A549 (cell line): ENCODE results near the gene ALCAM. TPM values are rescaled to one million over a fixed set of nuclear protein-coding genes. Genes with fewer than 3 reads are reported as not detected.

Source experiments
- ATAC-seq, 2 experiments: fragments of 200-7000 bp in 1 of 2; fragments of >200 bp in 1 of 2; cut with Nextera tagmentation in 1 of 2; cut with Tn5 transposase in 1 of 2; 3 replicates each; pipeline versions ENCODE4 v1.8.0 to v1.9.1; 2018 to 2020; ENCODE audit warnings: mild to moderate bottlenecking in 1 of 2, moderate library complexity in 1 of 2
- CTCF ChIA-PET: fragments of 300-600 bp; sonication (Branson Sonifier 250); formaldehyde crosslinking; extraction: SDS; loops from one replicate; lab custom pipeline; 2021; ENCODE audit warnings: antibody characterized with exemption, inconsistent platforms; lab: Yijun Ruan, JAX
- POLR2A ChIA-PET: fragments of 350-600 bp; formaldehyde crosslinking; extraction: SDS; loops from one replicate; lab custom pipeline; 2021; ENCODE audit warnings: antibody characterized with exemption, inconsistent platforms; lab: Yijun Ruan, JAX
- DNase-seq, 2 experiments: peaks; one replicate each; pipeline versions ENCODE4 v3.0.0 to v3.0.0-alpha.2; 2011 to 2016; ENCODE audit warnings: low read depth in 1 of 2, low spot score in 1 of 2
- FAIRE-seq: peaks from 2 replicates; lab custom pipeline; 2011; peaks lifted over from hg19 to GRCh38; lab: Jason Lieb, UNC
- H3K27ac ChIP-seq, 2 experiments: fragments of >200 bp; sonication (Bioruptor Twin); formaldehyde crosslinking; 3 replicates each; pipeline ENCODE4 v1.5.1; 2016 to 2017
- H3K4me1 ChIP-seq: fragments of >200 bp; sonication (Bioruptor Twin); formaldehyde crosslinking; 3 replicates; pipeline ENCODE4 v1.6.1; 2016
- H3K4me2 ChIP-seq: fragments of >200 bp; sonication (Bioruptor Twin); formaldehyde crosslinking; 3 replicates; pipeline ENCODE4 v1.6.1; 2016
- H3K4me3 ChIP-seq: fragments of >200 bp; sonication (Bioruptor Twin); formaldehyde crosslinking; 3 replicates; pipeline ENCODE4 v1.5.1; 2016
- H3K9me3 ChIP-seq: fragments of >200 bp; sonication (Bioruptor Twin); formaldehyde crosslinking; 3 replicates; pipeline ENCODE4 v1.6.1; 2016
- BCL3 ChIP-seq: fragments of >200 bp; sonication (Bioruptor Twin); formaldehyde crosslinking; IDR thresholded peaks from 3 replicates; pipeline ENCODE4 v1.6.1; 2016
- CBX2 ChIP-seq: fragments of 200-600 bp; sonication (generic); IDR thresholded peaks from 2 replicates; pipeline ENCODE4 v1.6.1; 2016; ENCODE audit warnings: low read depth, mild to moderate bottlenecking, borderline replicate concordance
- CHD2 ChIP-seq: fragments of 150-350 bp; IDR thresholded peaks from 2 replicates; pipeline ENCODE4 v1.6.1; 2014; ENCODE audit warnings: low read length; ENCODE audit not compliant: partially characterized antibody
- EHF ChIP-seq: fragments of 250-450 bp; sonication (Bioruptor Pico); IDR thresholded peaks from 2 replicates; pipeline ENCODE4 v1.5.0; 2020; ENCODE audit warnings: mild to moderate bottlenecking
- ELK1 ChIP-seq: fragments of 150-350 bp; IDR thresholded peaks from 2 replicates; pipeline ENCODE4 v1.6.1; 2014; ENCODE audit warnings: low read depth, mild to moderate bottlenecking, low read length
- FOSB ChIP-seq: fragments of 250-450 bp; sonication (Bioruptor Pico); IDR thresholded peaks from 2 replicates; pipeline ENCODE4 v1.5.0; 2020; ENCODE audit warnings: mild to moderate bottlenecking, moderate library complexity
- HDAC2 ChIP-seq: fragments of 200-600 bp; sonication (generic); IDR thresholded peaks from 2 replicates; pipeline ENCODE4 v1.6.1; 2016
- HES2 ChIP-seq: fragments of >200 bp; sonication (Bioruptor Twin); formaldehyde crosslinking; IDR thresholded peaks from 2 replicates; pipeline ENCODE4 v1.6.1; 2016
- HOXA7 ChIP-seq: fragments of 250-450 bp; sonication (Bioruptor Pico); IDR thresholded peaks from 2 replicates; pipeline ENCODE4 v1.5.0; 2020; ENCODE audit warnings: mild to moderate bottlenecking, moderate library complexity
- JUN ChIP-seq, 2 experiments: fragments of >200 bp; sonication (Bioruptor Twin); formaldehyde crosslinking; IDR thresholded peaks; 2 replicates in 1 of 2; 3 replicates in 1 of 2; pipeline ENCODE4 v1.6.1; 2016 to 2017
- MAX ChIP-seq: IDR thresholded peaks from 2 replicates; pipeline ENCODE4 v1.6.1; 2012
- MAZ ChIP-seq: fragments of 150-350 bp; IDR thresholded peaks from 2 replicates; pipeline ENCODE4 v1.6.1; 2014; ENCODE audit warnings: antibody characterized with exemption, low read depth, low read length, borderline replicate concordance
- MYC ChIP-seq: IDR thresholded peaks from 2 replicates; pipeline ENCODE4 v1.6.1; 2012; ENCODE audit warnings: mild to moderate bottlenecking, inconsistent platforms, low read length, improper control_type of control experiment, borderline replicate concordance
- PHF8 ChIP-seq: fragments of 200-600 bp; sonication (generic); IDR thresholded peaks from 2 replicates; pipeline ENCODE4 v1.6.1; 2016; ENCODE audit warnings: low read depth, mild to moderate bottlenecking, antibody characterized with exemption, moderate library complexity, borderline replicate concordance
- POLR2AphosphoS2 ChIP-seq: conservative IDR thresholded peaks from 2 replicates; pipeline ENCODE4 v1.6.1; 2012; ENCODE audit warnings: low read length, improper control_type of control experiment, inconsistent platforms
- RAD21 ChIP-seq, 2 experiments: fragments of >200 bp in 1 of 2; sonication (Bioruptor Twin) in 1 of 2; formaldehyde crosslinking in 1 of 2; IDR thresholded peaks in 1 of 2; conservative IDR thresholded peaks in 1 of 2; 2 replicates in 1 of 2; 3 replicates in 1 of 2; pipeline ENCODE4 v1.6.1; 2012 to 2018; ENCODE audit warnings: inconsistent platforms in 1 of 2
- RARB ChIP-seq: fragments of 250-450 bp; sonication (Bioruptor Pico); IDR thresholded peaks from 2 replicates; pipeline ENCODE4 v1.8.0; 2021; ENCODE audit warnings: mild to moderate bottlenecking, moderate library complexity
- RCOR1 ChIP-seq: fragments of 150-350 bp; IDR thresholded peaks from 2 replicates; pipeline ENCODE4 v1.6.1; 2014; ENCODE audit warnings: antibody characterized with exemption, low read length, low read depth
- REST ChIP-seq: fragments of 200-600 bp; sonication (generic); IDR thresholded peaks from 2 replicates; pipeline ENCODE4 v1.6.1; 2016; ENCODE audit warnings: antibody characterized with exemption, mild to moderate bottlenecking, moderate library complexity
- RFX5 ChIP-seq: fragments of 450-650 bp; IDR thresholded peaks from 2 replicates; pipeline ENCODE4 v1.7.1; 2014; ENCODE audit warnings: antibody characterized with exemption, mild to moderate bottlenecking, moderate library complexity
- SMC3 ChIP-seq: fragments of >200 bp; sonication (Bioruptor Twin); formaldehyde crosslinking; IDR thresholded peaks from 3 replicates; pipeline ENCODE4 v1.6.1; 2018; ENCODE audit warnings: inconsistent platforms
- TP53 ChIP-seq: fragments of 250-450 bp; sonication (Bioruptor Pico); IDR thresholded peaks from 2 replicates; pipeline ENCODE4 v1.5.0; 2021; ENCODE audit warnings: mild to moderate bottlenecking, moderate library complexity
- USF2 ChIP-seq: fragments of 450-650 bp; IDR thresholded peaks from 2 replicates; pipeline ENCODE4 v1.6.1; 2014; ENCODE audit warnings: antibody characterized with exemption
- WGBS: methylation state at CpG from one replicate; pipeline ENCODE4 v1.1.6; 2017; ENCODE audit errors: missing lambda C conversion rate; 5-methylcytosine and 5-hydroxymethylcytosine counted together
- polyA plus RNA-seq, 4 experiments: library from polyadenylated mRNA; depleted of rRNA in 3 of 4; stranded (reverse); fragments of >200 nt; fragmentation: RNase III in 1 of 4; extraction: RNeasy Plus Mini Kit Qiagen cat#74134 plus additional on column Dnase treatment in 1 of 4; gene quantifications; 2 replicates in 3 of 4; 3 replicates in 1 of 4; pipeline ENCODE4 v1.2.3, GENCODE V29; 2011 to 2017
- TF ChIP-seq, protein P1 (sequence below): IDR thresholded peaks from 2 replicates; pipeline ENCODE4 v1.6.1; 2012; ENCODE audit warnings: low read depth, borderline replicate concordance

ALCAM gene
- polyA plus RNA-seq, 2 of the 4 experiments (the other 2 are of a cell fraction), result 57.1 to 145 TPM

- no peak for TF ChIP-seq MAZ
- TF ChIP-seq MAX, result no peak
- TF ChIP-seq HDAC2, result no peak
- TF ChIP-seq, protein P1, sequence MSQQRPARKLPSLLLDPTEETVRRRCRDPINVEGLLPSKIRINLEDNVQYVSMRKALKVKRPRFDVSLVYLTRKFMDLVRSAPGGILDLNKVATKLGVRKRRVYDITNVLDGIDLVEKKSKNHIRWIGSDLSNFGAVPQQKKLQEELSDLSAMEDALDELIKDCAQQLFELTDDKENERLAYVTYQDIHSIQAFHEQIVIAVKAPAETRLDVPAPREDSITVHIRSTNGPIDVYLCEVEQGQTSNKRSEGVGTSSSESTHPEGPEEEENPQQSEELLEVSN, result no peak
- no peak for TF ChIP-seq USF2
- TF ChIP-seq FOSB (CRISPR knock-in tag), result no peak
- TF ChIP-seq REST, result no peak
- no peak for TF ChIP-seq TP53 (CRISPR knock-in tag)
- no peak for TF ChIP-seq RCOR1
- TF ChIP-seq, all 56 proteins: peak for 0
These were observed 114.1 kb downstream of the ALCAM start (continued) for GRCh38 chr3:105480768-105481167.

GRCh38 chr3:105483476-105483875 lies 116.8 kb downstream of the ALCAM start:
- Histone ChIP-seq H3K4me3 (no peak overlapping the region), H3K27ac (no peak overlapping the region), H3K4me2 (no peak overlapping the region), H3K4me1 (0 out of 3 replicates have a peak, but pooled peaks cover 9% of the 10 kb centered on the region), H3K9me3 (peaks cover 2% of the 10 kb centered on the region; the same call in 1 of the 3 replicates)
- ATAC-seq (no peak), DNase-seq (no peak), FAIRE-seq (no peak)
- ChIA-PET CTCF (interaction anchor here (0.6 kb wide), 1 partner anchor 196 kb away, joined by 3 read pairs; no protein-coding TSS in a partner anchor), POLR2A (no interaction called here)
- TF ChIP-seq RAD21 (conservative IDR thresholded peaks at IDR 0.05 in 1 of 2, IDR thresholded peaks at IDR 0.05 in 1 of 2) (no peak), CBX2 (no peak), POLR2AphosphoS2 (no peak), RARB (CRISPR knock-in tag) (no peak), MYC (no peak), HES2 (no peak), MAZ (no peak), CHD2 (no peak), RFX5 (no peak), FOSB (CRISPR knock-in tag) (no peak), RCOR1 (no peak), JUN (IDR thresholded peaks at IDR 0.05) (no peak), EHF (CRISPR knock-in tag) (no peak), BCL3 (no peak), PHF8 (no peak), ELK1 (no peak), SMC3 (no peak), HOXA7 (CRISPR knock-in tag) (no peak)
- WGBS, result 34% methylated on average over 1 of the region's 1 CpG
